A673 (cell line): ENCODE measurements around the gene CLCN7. TPM values are rescaled to one million over a fixed set of nuclear protein-coding genes. Genes with fewer than 3 reads are reported as not detected.

Experiments used
- BruUV-seq: library from RNA; stranded (reverse); fragments of 400-500 nt; replicated peaks from 2 replicates; lab custom pipeline; 2021; lab: Mats Ljungman, UMichigan
- CTCF ChIA-PET: fragments of 300-600 bp; sonication (Branson Sonifier 250); formaldehyde crosslinking; loops from one replicate; lab custom pipeline; 2022; ENCODE audit warnings: antibody characterized with exemption; lab: Charles Lee
- POLR2A ChIA-PET: fragments of 300-600 bp; sonication (Branson Sonifier 250); formaldehyde crosslinking; loops from one replicate; lab custom pipeline; 2022; ENCODE audit warnings: antibody characterized with exemption; ENCODE audit not compliant: low non-redundant PET; lab: Charles Lee
- DNase-seq: peaks from one replicate; pipeline ENCODE4 v3.0.0-alpha.2; 2015; ENCODE audit warnings: low spot score
- H3K27ac ChIP-seq: fragments of 200-600 bp; sonication (generic); 2 replicates; pipeline ENCODE4 v1.5.1; 2016; ENCODE audit warnings: mixed run types, low read depth, mild to moderate bottlenecking, mixed read lengths, antibody characterized with exemption, low read length; ENCODE audit not compliant: poor library complexity, severe bottlenecking
- H3K27me3 ChIP-seq: fragments of 200-600 bp; sonication (generic); replicated peaks from 2 replicates; pipeline ENCODE4 v1.6.1; 2017; ENCODE audit warnings: mixed run types, low read depth, mild to moderate bottlenecking, mixed read lengths, antibody characterized with exemption, low read length; ENCODE audit not compliant: insufficient read depth, poor library complexity
- H3K36me3 ChIP-seq: fragments of 200-600 bp; sonication (generic); 2 replicates; pipeline ENCODE4 v1.6.1; 2016; ENCODE audit warnings: mixed run types, mild to moderate bottlenecking, mixed read lengths, antibody characterized with exemption, low read length; ENCODE audit not compliant: insufficient read depth, poor library complexity, severe bottlenecking
- H3K4me1 ChIP-seq: fragments of 200-600 bp; sonication (generic); 2 replicates; pipeline ENCODE4 v1.6.1; 2017; ENCODE audit warnings: mixed run types, mild to moderate bottlenecking, mixed read lengths, antibody characterized with exemption, low read length; ENCODE audit not compliant: insufficient read depth, poor library complexity, severe bottlenecking
- H3K4me3 ChIP-seq: fragments of 200-600 bp; sonication (generic); 2 replicates; pipeline ENCODE4 v1.5.1; 2016; ENCODE audit warnings: low read depth, mixed run types, mild to moderate bottlenecking, mixed read lengths, low read length; ENCODE audit not compliant: poor library complexity, severe bottlenecking
- H3K9me3 ChIP-seq: fragments of 200-600 bp; sonication (generic); 2 replicates; pipeline ENCODE4 v1.6.1; 2016; ENCODE audit warnings: mixed run types, low read depth, mild to moderate bottlenecking, mixed read lengths, antibody characterized with exemption, low read length; ENCODE audit not compliant: poor library complexity, severe bottlenecking
- EZH2 ChIP-seq: fragments of 200-600 bp; sonication (generic); IDR thresholded peaks from 2 replicates; pipeline ENCODE4 v1.6.1; 2017; ENCODE audit warnings: borderline replicate concordance, low read depth, mild to moderate bottlenecking, mixed read lengths, antibody characterized with exemption, low read length; ENCODE audit not compliant: poor library complexity, severe bottlenecking
- intact Hi-C: fragments of 100-400 bp; cut with micrococcal nuclease; formaldehyde crosslinking; loops from one replicate; pipeline ENCODE4 v1.10.0; 2022; ENCODE audit not compliant: unreplicated experiment
- total RNA-seq: library from RNA; stranded (reverse); gene quantifications from 2 replicates; pipeline ENCODE4 v1.2.3, GENCODE V29; 2021
- TF ChIP-seq, protein P1 (sequence below): fragments of 300-800, 200-600 bp; sonication (generic); conservative IDR thresholded peaks from 2 replicates; pipeline ENCODE4 v1.5.1; 2017; ENCODE audit warnings: low read depth, mild to moderate bottlenecking, antibody characterized with exemption, low read length, moderate library complexity, mixed read lengths

CLCN7 gene
- total RNA-seq, 1 experiment from 2014 or later, result 89.3 TPM

DNA sequence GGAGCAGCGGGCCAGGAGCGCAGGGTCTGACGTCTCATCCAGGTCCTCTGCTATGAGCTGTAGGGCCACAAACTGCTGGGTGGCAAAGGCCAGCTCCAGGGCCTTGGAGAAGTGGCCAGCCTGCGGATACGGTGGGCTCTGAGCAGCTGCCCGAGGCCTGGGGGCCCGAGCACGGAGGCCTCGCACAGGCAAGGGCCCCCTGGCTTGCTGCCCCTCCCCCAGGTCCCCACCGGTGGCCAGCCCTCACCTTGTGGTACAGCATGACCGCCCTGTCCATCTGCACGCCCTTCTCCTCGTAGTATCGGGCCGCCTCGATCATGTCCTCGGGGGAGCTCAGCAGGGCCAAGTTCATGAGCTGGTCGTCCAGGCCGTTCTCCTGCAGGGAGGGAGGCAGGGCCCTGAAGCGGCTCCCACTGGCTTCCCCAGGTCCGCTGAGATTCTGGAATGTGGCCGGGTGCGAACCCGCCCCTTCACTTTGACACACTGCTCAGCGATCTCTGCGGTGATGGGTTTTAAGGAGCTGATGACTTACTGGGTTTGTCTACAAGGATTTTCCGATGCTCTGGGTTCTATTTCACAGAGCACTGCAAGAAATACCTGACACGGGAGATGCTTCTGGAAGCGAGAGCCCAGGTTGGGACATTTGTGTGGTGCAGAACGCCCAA is 48.9 kb upstream of the CLCN7 start:
- TF ChIP-seq EZH2, result no peak
- TF ChIP-seq, protein P1, sequence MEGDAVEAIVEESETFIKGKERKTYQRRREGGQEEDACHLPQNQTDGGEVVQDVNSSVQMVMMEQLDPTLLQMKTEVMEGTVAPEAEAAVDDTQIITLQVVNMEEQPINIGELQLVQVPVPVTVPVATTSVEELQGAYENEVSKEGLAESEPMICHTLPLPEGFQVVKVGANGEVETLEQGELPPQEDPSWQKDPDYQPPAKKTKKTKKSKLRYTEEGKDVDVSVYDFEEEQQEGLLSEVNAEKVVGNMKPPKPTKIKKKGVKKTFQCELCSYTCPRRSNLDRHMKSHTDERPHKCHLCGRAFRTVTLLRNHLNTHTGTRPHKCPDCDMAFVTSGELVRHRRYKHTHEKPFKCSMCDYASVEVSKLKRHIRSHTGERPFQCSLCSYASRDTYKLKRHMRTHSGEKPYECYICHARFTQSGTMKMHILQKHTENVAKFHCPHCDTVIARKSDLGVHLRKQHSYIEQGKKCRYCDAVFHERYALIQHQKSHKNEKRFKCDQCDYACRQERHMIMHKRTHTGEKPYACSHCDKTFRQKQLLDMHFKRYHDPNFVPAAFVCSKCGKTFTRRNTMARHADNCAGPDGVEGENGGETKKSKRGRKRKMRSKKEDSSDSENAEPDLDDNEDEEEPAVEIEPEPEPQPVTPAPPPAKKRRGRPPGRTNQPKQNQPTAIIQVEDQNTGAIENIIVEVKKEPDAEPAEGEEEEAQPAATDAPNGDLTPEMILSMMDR, result no peak
- Histone ChIP-seq H3K4me1 (no peaks in the 10 kb centered on the region), H3K27me3 (no peaks in the 10 kb centered on the region), H3K9me3 (no peaks in the 10 kb centered on the region), H3K4me3 (no peak overlapping the region), H3K36me3 (no peaks in the 10 kb centered on the region), H3K27ac (no peak overlapping the region)
- POLR2A ChIA-PET, result no interaction called here
- intact Hi-C loops, result no loop called here
- CTCF ChIA-PET, result no interaction called here
- no peak for DNase-seq
- no TSS peak for BruUV-seq

DNA sequence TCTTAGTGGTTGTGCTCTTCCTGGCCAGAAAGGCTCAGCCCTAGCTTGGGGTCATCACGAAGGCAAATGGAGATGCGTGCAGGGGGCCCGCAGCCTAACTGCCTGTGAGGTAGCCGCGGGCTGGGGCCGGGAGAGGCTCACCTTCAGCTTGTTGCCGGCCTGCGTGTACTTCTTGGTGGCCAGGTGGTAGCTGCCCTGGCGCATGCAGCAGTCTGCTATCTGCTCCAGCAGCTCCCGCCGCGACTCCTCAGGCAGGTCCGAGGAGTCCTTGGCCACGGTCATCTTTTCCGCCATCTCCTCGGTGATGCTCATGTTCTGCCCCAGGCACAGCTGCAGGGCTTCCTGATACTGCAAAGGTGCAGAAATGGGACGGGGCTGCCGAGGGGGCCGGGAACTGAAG is 45.6 kb upstream of the CLCN7 start:
- CTCF ChIA-PET, result no interaction called here
- intact Hi-C loops, result no loop called here
- DNase-seq, result no peak
- no peaks in the 10 kb centered on the region for H3K9me3 ChIP-seq
- no peaks in the 10 kb centered on the region for H3K36me3 ChIP-seq
- H3K27me3 ChIP-seq, result no peaks in the 10 kb centered on the region
- no peaks in the 10 kb centered on the region for H3K4me1 ChIP-seq
- TF ChIP-seq, protein P1, result no peak
- TF ChIP-seq EZH2, result no peak
- no peak overlapping the region for H3K4me3 ChIP-seq
- POLR2A ChIA-PET, result no interaction called here
- BruUV-seq, result no TSS peak
- H3K27ac ChIP-seq, result no peak overlapping the region

DNA sequence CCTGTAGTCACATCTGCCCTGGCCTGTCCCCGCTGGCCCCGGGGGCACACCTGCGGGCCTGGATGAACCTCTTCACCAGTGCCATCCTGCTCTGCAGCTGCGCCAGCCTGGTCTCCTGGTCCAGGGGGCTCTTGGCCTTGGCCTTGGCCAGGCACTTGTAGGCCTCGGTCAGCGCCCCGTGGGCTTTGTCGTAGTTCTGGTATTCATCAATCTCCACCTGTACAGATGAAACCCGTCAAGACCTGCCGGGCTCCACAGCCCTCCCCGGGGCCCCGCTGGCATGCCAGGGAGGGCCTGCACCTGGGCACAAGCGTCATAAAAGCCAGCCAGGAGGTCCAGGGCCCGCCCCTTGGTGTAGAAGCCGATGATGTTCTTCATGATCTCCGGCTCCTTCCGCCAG is 45.0 kb upstream of the CLCN7 start:
- Histone ChIP-seq H3K4me1 (no peaks in the 10 kb centered on the region), H3K9me3 (peaks cover 4% of the 10 kb centered on the region), H3K36me3 (no peaks in the 10 kb centered on the region), H3K4me3 (no peak overlapping the region), H3K27me3 (no peaks in the 10 kb centered on the region), H3K27ac (no peak overlapping the region)
- intact Hi-C loops, result no loop called here
- ChIA-PET CTCF (no interaction called here), POLR2A (no interaction called here)
- DNase-seq, result no peak
- no TSS peak for BruUV-seq
- TF ChIP-seq EZH2, result no peak
- TF ChIP-seq, protein P1, result no peak
